ENCODE measurements around the gene MYZAP.

Gene MYZAP

DNA sequence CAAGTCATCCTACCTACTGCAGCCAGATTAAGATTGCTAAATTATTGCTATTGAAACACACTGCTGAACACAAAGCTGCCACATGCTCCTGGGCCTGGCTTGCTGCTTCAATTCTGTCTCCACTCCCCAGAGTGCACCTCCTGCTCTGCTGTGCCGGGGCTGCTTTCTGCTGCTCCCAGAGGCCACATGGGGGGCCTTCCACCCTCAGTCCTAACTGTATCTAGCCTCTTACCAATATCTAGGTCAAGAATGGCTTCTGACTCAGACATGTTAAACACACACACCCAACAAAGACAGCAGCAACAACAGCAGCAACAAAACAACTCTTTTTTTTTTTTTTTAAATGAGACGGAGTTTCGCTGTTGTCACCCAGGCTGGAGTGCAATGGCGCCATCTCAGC, 33.0 kb downstream of the MYZAP start:
- no peak for DNase-seq (ENCODE audit: low read depth in 1 of 2, low spot score in 1 of 2)

DNA sequence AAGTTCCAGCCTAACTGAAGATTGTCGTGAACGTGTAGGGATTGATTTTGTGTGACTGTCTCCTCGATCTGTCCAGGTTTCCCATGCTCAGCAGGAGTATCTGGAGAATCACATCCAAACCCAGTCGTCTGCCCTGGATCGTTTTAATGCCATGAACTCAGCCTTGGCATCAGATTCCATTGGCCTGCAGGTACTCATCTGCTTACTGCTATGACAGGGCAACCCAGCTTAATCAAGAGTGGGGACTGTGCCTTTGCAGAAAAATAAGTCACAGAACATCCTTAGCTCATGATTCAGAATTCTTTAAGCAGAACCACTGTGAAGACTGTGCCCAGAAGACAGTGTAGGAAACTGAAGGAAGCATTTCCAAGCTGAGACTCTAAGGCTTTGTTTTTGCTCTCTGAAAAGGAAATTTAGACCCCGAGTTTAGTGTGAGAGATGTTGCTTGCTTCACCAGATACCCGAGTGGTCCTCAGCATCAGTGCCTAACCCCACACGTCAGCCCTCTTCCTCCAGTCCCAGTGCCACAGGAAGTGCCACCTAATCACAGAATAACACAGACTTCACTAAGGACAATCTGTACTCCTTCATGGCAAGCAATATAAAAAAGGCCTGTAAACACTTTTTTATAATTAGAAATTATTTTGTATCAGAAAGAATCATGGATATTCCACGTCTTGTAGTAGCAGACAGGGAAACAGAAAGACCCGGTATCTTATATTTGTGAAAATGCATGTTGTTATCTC, 34.2 kb downstream of the MYZAP start:
- no peak for DNase-seq (ENCODE audit: low read depth in 1 of 2, low spot score in 1 of 2)

DNA sequence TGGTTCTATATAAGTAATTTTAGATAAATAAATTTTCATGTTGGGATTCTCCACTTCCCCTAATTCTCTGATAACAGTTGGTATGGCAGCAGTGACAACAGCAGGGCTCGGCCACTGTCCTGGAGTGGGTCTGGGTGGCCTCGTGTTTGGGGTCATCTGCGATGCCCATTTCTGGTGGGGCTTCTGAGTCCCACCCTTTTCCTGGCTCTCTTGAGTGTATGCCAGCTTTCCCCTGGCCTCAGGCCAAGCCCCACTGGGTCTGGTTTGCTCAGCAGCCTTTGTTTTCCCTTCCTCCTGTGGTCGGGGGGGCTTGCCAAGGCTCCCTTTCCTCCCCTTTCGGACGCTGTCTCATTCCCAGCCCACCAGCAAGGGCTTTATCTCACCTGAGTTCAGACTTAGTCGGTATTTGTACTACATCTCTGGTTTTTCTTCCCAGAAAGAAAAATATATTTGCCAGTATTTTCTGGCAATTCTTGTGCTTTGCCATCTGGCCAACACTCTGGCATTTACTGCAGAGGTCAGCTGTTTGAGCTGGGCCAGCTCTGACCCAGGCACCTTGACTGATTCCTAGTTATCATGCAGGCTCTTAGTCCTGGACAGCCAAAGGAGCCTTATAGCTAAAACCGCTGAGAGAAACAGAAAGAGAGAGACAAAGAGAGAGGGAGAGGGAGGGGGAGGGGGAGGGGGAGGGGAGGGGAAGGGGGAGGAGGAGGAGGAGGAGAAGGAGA, 35.2 kb downstream of the MYZAP start:
- DNase-seq (ENCODE audit: low read depth in 1 of 2, low spot score in 1 of 2) = no peak

GRCh38 chr15:57631386-57632110, 39.8 kb downstream of the MYZAP start:
- DNase-seq (ENCODE audit: low read depth in 1 of 2, low spot score in 1 of 2) = no peak

DNA sequence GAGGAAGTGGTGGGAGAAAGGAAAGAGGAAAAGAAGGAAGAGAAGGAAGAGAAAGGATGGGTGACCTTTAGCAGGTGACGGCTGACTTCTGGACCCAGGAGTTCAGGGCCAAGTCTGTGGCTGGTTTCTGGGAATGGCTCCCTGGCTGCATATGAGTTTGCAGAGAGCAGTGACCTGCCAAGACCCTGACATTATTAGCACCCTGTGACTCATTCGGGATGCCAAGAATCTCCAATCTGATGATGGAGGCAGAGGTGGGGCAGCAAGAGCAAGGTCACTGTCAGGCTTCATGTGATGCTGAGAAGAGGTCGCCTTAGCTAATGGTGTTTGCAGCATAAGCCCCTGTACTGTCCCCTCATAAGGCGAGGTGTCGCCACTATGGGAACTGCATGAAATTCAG, 42.6 kb downstream of the MYZAP start:
- DNase-seq (ENCODE audit: low read depth in 1 of 2, low spot score in 1 of 2) = no peak

GRCh38 chr15:57635300-57635909, 43.7 kb downstream of the MYZAP start:
- DNase-seq (ENCODE audit: low read depth in 1 of 2, low spot score in 1 of 2) = no peak

DNA sequence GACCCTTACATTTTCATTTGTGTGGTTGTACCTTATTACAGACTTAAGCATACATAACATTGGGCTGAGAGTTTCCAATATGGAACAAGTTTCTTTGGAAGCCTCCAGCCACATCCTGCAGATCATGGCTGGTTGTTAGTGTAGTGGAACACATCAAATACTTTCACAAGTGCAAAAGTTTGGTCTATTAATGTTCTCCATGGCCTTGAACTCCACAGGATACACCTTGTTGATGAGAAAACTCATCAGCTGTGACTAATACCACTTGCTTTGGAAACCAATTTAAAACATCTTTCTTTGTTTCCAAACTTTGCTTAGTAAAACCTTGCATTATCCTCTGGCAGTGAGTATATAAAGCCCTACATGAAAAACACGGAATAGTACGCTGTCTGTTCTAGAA, 46.1 kb downstream of the MYZAP start:
- no peak for DNase-seq (ENCODE audit: low read depth in 1 of 2, low spot score in 1 of 2)

GRCh38 chr15:57639306-57639705, 47.6 kb downstream of the MYZAP start:
- no peak for DNase-seq (ENCODE audit: low read depth in 1 of 2, low spot score in 1 of 2)

- DNase-seq (ENCODE audit: low read depth in 1 of 2, low spot score in 1 of 2) = no peak
Observed at GRCh38 chr15:57640930-57641682, 49.4 kb downstream of the MYZAP start.

- DNase-seq (ENCODE audit: low read depth in 1 of 2, low spot score in 1 of 2) = no peak
Observed at GRCh38 chr15:57643826-57644225, 52.1 kb downstream of the MYZAP start.

DNA sequence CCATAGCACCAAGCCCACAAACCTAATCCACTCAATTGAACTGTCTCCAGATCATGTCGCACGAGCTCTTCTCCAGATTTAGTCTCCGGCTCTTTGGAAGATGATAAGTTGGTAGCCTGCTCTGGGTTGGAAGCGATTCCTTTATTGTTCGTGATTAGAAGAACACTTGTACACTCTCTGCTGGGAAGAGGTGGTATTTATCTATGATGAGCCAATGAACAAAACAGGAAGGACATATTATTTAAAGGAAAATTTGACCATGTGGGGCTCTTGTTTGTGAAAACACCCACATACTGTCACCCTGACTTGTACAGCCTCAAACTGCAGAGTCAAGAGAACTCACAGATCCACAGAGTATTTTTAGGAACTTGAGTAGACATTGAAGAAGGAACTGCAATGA, 54.4 kb downstream of the MYZAP start:
- no peak for DNase-seq (ENCODE audit: low read depth in 1 of 2, low spot score in 1 of 2)

- DNase-seq (ENCODE audit: low read depth in 1 of 2, low spot score in 1 of 2) = no peak
Observed at GRCh38 chr15:57647071-57647790, 55.5 kb downstream of the MYZAP start.

DNA sequence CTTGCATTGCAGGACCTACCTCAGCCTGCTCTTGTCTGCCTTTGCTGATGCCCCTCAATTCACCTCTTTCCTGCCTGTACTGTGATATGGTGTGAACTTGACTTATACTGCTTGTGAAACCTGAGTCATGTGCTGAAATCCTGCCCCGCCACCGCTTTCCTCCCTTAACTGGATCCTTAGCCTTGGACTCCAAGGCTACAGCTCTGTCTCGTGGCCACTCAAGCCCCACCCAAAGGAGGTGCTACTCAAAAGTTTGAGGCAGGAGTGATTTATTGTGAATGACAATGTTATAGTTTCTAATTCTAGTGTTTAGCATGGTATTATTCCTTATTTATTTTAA, 56.1 kb downstream of the MYZAP start:
- DNase-seq (ENCODE audit: low read depth in 1 of 2, low spot score in 1 of 2) = no peak

GRCh38 chr15:57649138-57649537, 57.4 kb downstream of the MYZAP start:
- DNase-seq (ENCODE audit: low read depth in 1 of 2, low spot score in 1 of 2) = no peak

DNA sequence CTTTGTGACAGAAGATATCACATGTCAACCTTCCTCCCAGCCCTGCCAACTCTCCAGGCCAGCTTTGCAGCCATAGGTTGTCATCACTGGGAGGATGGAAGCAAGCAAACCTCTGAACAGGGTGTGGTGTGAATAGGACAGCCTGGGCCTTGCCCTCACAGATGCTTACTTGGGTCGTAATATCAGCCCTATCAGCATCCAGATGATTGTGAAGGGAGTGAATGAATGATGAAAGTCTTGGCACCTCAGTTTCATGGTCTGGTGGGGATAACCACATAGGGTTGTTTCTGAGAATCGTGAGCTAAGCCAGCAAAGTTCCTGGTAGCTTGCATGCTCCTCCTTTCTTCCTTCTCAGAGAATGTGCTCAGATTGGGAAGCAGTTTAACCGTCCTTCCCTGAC, 59.7 kb downstream of the MYZAP start:
- DNase-seq (ENCODE audit: low read depth in 1 of 2, low spot score in 1 of 2) = no peak

- no peak for DNase-seq (ENCODE audit: low read depth in 1 of 2, low spot score in 1 of 2)
Observed at GRCh38 chr15:57652481-57652880, 60.8 kb downstream of the MYZAP start.

GRCh38 chr15:57654153-57654852, 62.6 kb downstream of the MYZAP start:
- DNase-seq (ENCODE audit: low read depth in 1 of 2, low spot score in 1 of 2) = no peak

GRCh38 chr15:57655053-57655452, 63.3 kb downstream of the MYZAP start:
- no peak for DNase-seq (ENCODE audit: low read depth in 1 of 2, low spot score in 1 of 2)

DNA sequence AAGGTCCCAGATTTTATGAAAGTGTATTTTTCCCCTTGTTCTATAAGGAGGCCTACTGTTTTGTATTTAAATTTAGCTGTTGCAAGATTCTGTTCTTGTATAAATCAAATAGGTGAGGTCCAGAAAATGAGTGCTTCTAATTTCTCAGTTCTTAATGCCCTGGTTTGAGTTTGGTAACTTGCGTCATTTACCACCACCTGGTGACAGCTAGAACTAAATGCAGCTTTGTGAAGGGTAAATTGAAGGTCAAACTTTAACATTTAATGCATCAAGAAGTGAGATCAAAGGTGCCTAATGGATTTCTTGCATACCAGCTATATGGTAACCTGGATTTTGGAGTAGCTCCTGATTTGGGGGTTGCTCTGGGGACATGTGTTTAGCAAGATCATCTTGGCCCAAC, 64.1 kb downstream of the MYZAP start:
- DNase-seq (ENCODE audit: low read depth in 1 of 2, low spot score in 1 of 2) = no peak

DNA sequence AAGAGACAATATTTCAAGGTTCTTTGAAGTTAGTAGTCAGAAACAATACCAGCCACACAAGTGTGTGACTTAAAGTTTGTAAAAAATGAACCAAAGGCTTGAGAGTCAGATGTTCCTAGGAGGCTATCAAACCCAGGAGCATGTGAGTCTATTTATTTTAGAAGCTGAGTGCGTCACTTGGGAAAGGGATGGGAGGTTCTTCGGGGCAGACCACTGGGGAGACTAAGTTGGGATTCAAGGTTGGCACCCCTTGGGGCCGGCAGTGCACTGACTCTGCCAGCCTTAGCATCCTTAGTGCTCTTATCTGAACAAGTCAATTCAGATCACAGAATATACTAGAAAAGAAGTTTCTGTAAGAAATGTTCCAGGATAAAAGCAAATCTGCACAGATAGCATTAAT, 64.7 kb downstream of the MYZAP start:
- no peak for DNase-seq (ENCODE audit: low read depth in 1 of 2, low spot score in 1 of 2)

All from stimulated activated CD4-positive, alpha-beta T cell treated with anti-CD3 and anti-CD28 coated beads, Interleukin-15, amount 100 ng/mL, for 1 hour (primary cell).